Sigmoid colon (tissue), 7 donors: ENCODE measurements around the gene ZNF683. TPM values are rescaled to one million over a fixed set of nuclear protein-coding genes. Genes with fewer than 3 reads are reported as not detected.

ENCODE experiments used
- DNase-seq: peaks from one replicate; pipeline ENCODE4 v3.0.0-alpha.2; 2019
- H3K27ac ChIP-seq, 4 donors: fragments of 200-600 bp; sonication (generic); one replicate each; pipeline ENCODE4 v1.5.1; 2016 to 2019; ENCODE audit warnings: mild to moderate bottlenecking in 1 of 4
- H3K27me3 ChIP-seq, 3 donors: fragments of 200-600 bp; sonication (generic); one replicate each; pipeline ENCODE4 v1.5.1; 2019; ENCODE audit warnings: mild to moderate bottlenecking in 1 of 3
- H3K36me3 ChIP-seq, 4 donors: fragments of 200-600 bp; sonication (generic); one replicate each; pipeline ENCODE4 v1.5.1; 2016 to 2019
- H3K4me1 ChIP-seq, 4 donors: fragments of 200-600 bp; sonication (generic); one replicate each; pipeline ENCODE4 v1.5.1; 2017 to 2019
- H3K4me3 ChIP-seq, 4 donors: fragments of 200-600 bp; sonication (generic); one replicate each; pipeline ENCODE4 v1.5.1; 2017 to 2019; ENCODE audit warnings: mild to moderate bottlenecking in 2 of 4, moderate library complexity in 1 of 4
- H3K9me3 ChIP-seq, 4 donors: fragments of 200-600 bp in 3 of 4; sonication (generic) in 3 of 4; one replicate each; pipeline versions ENCODE4 v1.5.1 to v1.6.1; 2013 to 2019
- EP300 ChIP-seq, 4 donors: sonication (generic); formaldehyde crosslinking; IDR thresholded peaks; one replicate each; pipeline ENCODE4 v1.6.1; 2017; ENCODE audit warnings: antibody characterized with exemption in 4 of 4
- POLR2A ChIP-seq, 2 donors: fragments of 450-650 bp; IDR thresholded peaks; one replicate each; pipeline ENCODE4 v1.6.1; 2016; ENCODE audit warnings: antibody characterized with exemption in 2 of 2, mild to moderate bottlenecking in 2 of 2, moderate library complexity in 2 of 2
- POLR2AphosphoS5 ChIP-seq, 4 donors: sonication (generic); formaldehyde crosslinking; IDR thresholded peaks; one replicate each; pipeline ENCODE4 v1.6.1; 2017; ENCODE audit warnings: antibody characterized with exemption in 4 of 4
- WGBS, 2 donors: extraction: QIAGEN DNeasy Blood & Tissue Kit; methylation state at CpG; one replicate each; pipeline ENCODE4 v1.1.7; 2013; 5-methylcytosine and 5-hydroxymethylcytosine counted together
- intact Hi-C: fragments of 100-400 bp; cut with DNase I; formaldehyde crosslinking; loops from one replicate; pipeline ENCODE4 v1.15.1; 2023
- polyA plus RNA-seq, 3 donors: library from polyadenylated mRNA; stranded (reverse); fragments of 200-250 nt; gene quantifications; one replicate each; pipeline ENCODE4 v1.2.3, GENCODE V29; 2013
- total RNA-seq, 4 donors: library from RNA; depleted of rRNA; stranded (reverse); fragments of >200 nt; gene quantifications; one replicate each; pipeline ENCODE4 v1.1.0, GENCODE V29; 2016
- TF ChIP-seq, protein P1 (sequence below), 4 experiments: fragments of 450-650 bp in 3 of 4; fragments of 200-600 bp in 1 of 4; IDR thresholded peaks; one replicate each; pipeline ENCODE4 v1.5.1; 2016 to 2019; ENCODE audit warnings: antibody characterized with exemption in 4 of 4, mild to moderate bottlenecking in 3 of 4, moderate library complexity in 2 of 4
- donor health status: healthy with polysubstance abuse.
- donor health status: Bipolar disorder and iron deficiency.
- donor health status: healthy.

The ZNF683 gene
- total and polyA plus RNA-seq, 7 donors = 0.52 TPM; not detected in 6

DNA sequence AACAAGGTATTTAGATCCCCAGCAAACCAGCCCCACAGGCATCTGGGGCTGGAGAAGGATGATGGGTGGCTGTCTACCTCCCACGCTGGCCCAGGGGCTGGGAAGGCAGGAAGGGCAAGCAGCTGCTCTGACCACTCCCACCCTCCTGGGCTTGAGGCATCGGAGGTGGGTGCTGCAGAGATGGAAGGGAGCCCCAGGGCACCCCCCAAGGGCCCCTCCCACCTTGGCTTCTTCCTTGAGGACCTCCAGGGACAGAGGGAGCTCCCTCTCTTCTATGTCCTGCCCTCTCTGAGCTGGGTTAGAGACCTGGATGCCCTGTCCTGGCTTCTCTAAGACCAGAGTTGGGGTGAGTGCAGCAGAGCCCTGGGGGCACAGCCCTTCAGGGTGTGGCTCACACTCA is 51.7 kb downstream of the ZNF683 start:
- no peaks in the 10 kb centered on the region for H3K36me3 ChIP-seq
- peaks cover 0 to 6% (median 5%) of the 10 kb centered on the region in 4 donors for H3K4me1 ChIP-seq
- no peaks in the 10 kb centered on the region for H3K9me3 ChIP-seq
- H3K27me3 ChIP-seq = no peaks in the 10 kb centered on the region
- intact Hi-C loops = loop anchor here (1.0 to 10.0 kb wide), 3 partner anchors 46 to 214 kb away; partner anchors contain the start of genes C1orf232 and ZNF593
- no peak for TF ChIP-seq EP300 (IDR thresholded peaks at IDR 0.05)
- TF ChIP-seq POLR2A (IDR thresholded peaks at IDR 0.05) = no peak
- no peak for TF ChIP-seq POLR2AphosphoS5 (IDR thresholded peaks at IDR 0.05)
- TF ChIP-seq, protein P1, sequence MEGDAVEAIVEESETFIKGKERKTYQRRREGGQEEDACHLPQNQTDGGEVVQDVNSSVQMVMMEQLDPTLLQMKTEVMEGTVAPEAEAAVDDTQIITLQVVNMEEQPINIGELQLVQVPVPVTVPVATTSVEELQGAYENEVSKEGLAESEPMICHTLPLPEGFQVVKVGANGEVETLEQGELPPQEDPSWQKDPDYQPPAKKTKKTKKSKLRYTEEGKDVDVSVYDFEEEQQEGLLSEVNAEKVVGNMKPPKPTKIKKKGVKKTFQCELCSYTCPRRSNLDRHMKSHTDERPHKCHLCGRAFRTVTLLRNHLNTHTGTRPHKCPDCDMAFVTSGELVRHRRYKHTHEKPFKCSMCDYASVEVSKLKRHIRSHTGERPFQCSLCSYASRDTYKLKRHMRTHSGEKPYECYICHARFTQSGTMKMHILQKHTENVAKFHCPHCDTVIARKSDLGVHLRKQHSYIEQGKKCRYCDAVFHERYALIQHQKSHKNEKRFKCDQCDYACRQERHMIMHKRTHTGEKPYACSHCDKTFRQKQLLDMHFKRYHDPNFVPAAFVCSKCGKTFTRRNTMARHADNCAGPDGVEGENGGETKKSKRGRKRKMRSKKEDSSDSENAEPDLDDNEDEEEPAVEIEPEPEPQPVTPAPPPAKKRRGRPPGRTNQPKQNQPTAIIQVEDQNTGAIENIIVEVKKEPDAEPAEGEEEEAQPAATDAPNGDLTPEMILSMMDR (IDR thresholded peaks at IDR 0.05) = no peak
- no peak overlapping the region for H3K4me3 ChIP-seq
- no peak overlapping the region for H3K27ac ChIP-seq
- DNase-seq = no peak
- 56 to 60% methylated on average over 2 of the region's 2 CpGs for WGBS, 2 donors

DNA sequence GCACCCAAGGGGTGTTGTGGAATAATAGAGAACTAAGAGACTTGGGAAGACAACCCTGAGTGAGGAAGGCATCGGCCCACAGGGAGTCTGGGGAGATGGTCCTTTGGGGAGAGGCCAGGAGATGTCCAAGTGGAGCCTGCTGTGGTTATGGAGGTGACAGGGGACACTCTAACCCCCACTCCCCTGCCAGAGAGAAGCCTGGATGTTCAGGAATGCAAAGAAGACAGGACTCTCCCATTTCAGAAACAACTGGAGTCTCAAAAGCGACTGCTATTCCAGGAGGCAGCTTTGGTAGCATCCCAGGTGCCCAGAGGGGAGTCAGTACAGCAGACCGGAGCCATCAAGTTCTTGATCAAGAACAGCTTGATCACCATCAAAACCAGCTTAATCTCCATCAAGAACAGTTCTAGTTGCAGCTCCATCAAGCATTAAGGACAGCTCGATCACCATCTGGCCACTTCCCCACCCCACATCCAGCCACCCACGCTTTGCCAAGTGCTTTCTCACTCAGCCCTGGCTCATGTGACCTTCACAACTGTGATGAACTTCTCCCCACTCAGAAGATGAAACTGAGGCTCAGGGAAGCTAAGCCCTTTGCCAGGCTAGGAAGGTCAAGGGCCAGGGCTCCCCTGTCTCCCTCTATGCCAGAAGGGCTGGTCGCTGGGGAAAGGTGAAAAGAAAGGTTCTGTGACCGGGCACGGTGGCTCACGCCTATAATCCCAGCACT is 54.0 kb downstream of the ZNF683 start:
- 53 to 81% methylated on average over 9 of the region's 9 CpGs for WGBS, 2 donors
- Histone ChIP-seq H3K27me3 (no peaks in the 10 kb centered on the region), H3K9me3 (no peaks in the 10 kb centered on the region), H3K4me3 (no peak overlapping the region), H3K27ac (peak overlapping the region in 3 of 4 donors; percentile 6 to 31 (median 16)), H3K36me3 (no peaks in the 10 kb centered on the region), H3K4me1 (peaks cover 0 to 6% (median 5%) of the 10 kb centered on the region in 4 donors)
- TF ChIP-seq POLR2AphosphoS5 (IDR thresholded peaks at IDR 0.05) (no peak), EP300 (IDR thresholded peaks at IDR 0.05) (no peak), POLR2A (IDR thresholded peaks at IDR 0.05) (no peak)
- TF ChIP-seq, protein P1 (IDR thresholded peaks at IDR 0.05) = no peak
- intact Hi-C loops = no loop called here
- peak; percentile 74 for DNase-seq

DNA sequence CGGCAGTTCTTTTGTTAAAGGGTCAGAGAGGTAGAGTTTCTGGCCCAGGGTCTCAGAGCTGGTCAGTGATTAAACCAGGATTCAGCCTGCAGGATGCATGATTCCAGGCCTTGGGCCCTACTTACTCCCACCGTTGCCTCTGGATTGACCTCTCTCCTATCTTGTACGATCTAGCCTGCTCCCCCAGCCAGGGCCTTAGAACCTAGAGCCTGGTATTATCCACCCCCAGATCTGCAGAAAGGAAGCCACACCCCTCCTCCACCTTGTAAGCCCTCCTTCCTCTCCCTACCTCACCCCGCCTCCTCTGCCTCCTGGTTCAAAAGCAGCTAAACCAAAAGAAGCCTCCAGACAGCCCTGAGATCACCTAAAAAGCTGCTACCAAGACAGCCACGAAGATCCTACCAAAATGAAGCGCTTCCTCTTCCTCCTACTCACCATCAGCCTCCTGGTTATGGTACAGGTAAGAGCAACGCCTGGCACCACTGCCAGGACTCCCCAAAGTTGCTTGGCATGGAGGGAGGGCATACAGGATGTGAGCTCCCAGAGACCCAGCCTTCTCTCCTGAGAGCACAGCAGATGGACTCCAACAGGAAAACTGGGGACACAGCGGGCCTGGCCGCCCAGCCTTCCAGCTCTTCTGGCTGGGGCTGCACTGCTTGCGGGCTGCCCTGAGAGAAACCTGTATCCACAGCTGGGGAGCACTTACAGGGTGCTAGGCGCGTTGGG is 54.8 kb downstream of the ZNF683 start, which contains the start of gene CD52:
CD52 (plus strand) TSS at position 347 of the 726 bp plus-strand sequence; CDS start at position 407, 60 bp downstream.
- no peaks in the 10 kb centered on the region for H3K9me3 ChIP-seq
- H3K4me3 ChIP-seq = no peak within 1 kb of the TSS
- 44 to 79% methylated on average over 12 of the region's 12 CpGs for WGBS, 2 donors
- peak within 1 kb of the TSS in 3 of 4 donors; percentile 6 to 31 (median 16) for H3K27ac ChIP-seq
- peaks cover 0 to 6% (median 5%) of the 10 kb centered on the region in 4 donors for H3K4me1 ChIP-seq
- H3K27me3 ChIP-seq = no peaks in the 10 kb centered on the region
- TF ChIP-seq POLR2AphosphoS5 (IDR thresholded peaks at IDR 0.05) (no peak), POLR2A (IDR thresholded peaks at IDR 0.05) (no peak), EP300 (IDR thresholded peaks at IDR 0.05) (no peak)
- TF ChIP-seq, protein P1 (IDR thresholded peaks at IDR 0.05) = no peak
- no peaks in the 10 kb centered on the region for H3K36me3 ChIP-seq
- DNase-seq = no peak
- intact Hi-C loops = no loop called here

DNA sequence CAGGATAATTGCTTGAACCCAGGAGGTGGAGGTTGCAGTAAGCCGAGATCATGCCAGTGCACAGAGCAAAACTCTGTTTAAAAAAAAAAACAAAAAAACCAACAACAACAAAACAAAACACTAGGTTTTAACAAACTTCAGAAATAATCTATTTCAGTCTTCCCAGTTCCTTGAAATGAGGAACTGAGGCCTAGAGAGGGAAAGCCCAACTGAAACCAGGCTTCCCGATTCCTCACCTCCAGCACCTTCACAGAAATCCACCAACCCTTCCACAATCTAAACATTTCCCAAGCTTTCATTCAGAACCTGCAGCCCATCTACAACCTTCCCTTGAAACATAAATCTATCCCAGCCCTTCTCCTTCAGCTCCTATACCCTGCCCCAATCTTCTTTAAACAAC is 55.4 kb downstream of the ZNF683 start:
- TF ChIP-seq POLR2A (IDR thresholded peaks at IDR 0.05) (no peak), EP300 (IDR thresholded peaks at IDR 0.05) (no peak), POLR2AphosphoS5 (IDR thresholded peaks at IDR 0.05) (no peak)
- TF ChIP-seq, protein P1 (IDR thresholded peaks at IDR 0.05) = no peak
- Histone ChIP-seq H3K4me1 (peaks cover 0 to 6% (median 5%) of the 10 kb centered on the region in 4 donors), H3K36me3 (no peaks in the 10 kb centered on the region), H3K27ac (no peak overlapping the region), H3K4me3 (no peak overlapping the region), H3K9me3 (no peaks in the 10 kb centered on the region), H3K27me3 (no peaks in the 10 kb centered on the region)
- no peak for DNase-seq
- WGBS, 2 donors = 68 to 93% methylated on average over 2 of the region's 2 CpGs
- intact Hi-C loops = no loop called here
